IMR-90 (cell line): ENCODE results near the gene PLXNB3. TPM values are rescaled to one million over a fixed set of nuclear protein-coding genes. Genes with fewer than 3 reads are reported as not detected.

Source experiments
- ATAC-seq: fragments of 200-7000 bp; cut with Tn5 transposase; 2 replicates; pipeline ENCODE4 v1.9.1; 2020; ENCODE audit warnings: low read depth, mild to moderate bottlenecking, moderate library complexity
- BruUV-seq: library from RNA; stranded (reverse); fragments of 400-500 nt; replicated peaks from 2 replicates; lab custom pipeline; 2021; lab: Mats Ljungman, UMichigan
- CTCF ChIA-PET: fragments of 300-600 bp; formaldehyde crosslinking; extraction: SDS; loops from one replicate; lab custom pipeline; 2021; ENCODE audit warnings: antibody characterized with exemption; lab: Yijun Ruan, JAX
- POLR2A ChIA-PET: fragments of 300-600 bp; sonication (Branson Sonifier 250); formaldehyde crosslinking; loops from one replicate; lab custom pipeline; 2022; ENCODE audit warnings: antibody characterized with exemption; ENCODE audit not compliant: unreplicated experiment; lab: Charles Lee
- DNase-seq: peaks from one replicate; pipeline ENCODE4 v3.0.0; 2013
- H2AFZ ChIP-seq: replicated peaks from 2 replicates; pipeline ENCODE3; 2013; ENCODE audit warnings: low read length, mild to moderate bottlenecking; ENCODE audit not compliant: poor library complexity
- H2AK5ac ChIP-seq: 2 replicates; pipeline ENCODE4 v1.6.1; 2013; ENCODE audit warnings: low read depth, low read length, inconsistent platforms
- H2AK9ac ChIP-seq: replicated peaks from 2 replicates; pipeline ENCODE3; 2013; ENCODE audit warnings: mild to moderate bottlenecking, low read depth, low read length, moderate library complexity; ENCODE audit not compliant: poor library complexity
- H2BK120ac ChIP-seq: 2 replicates; pipeline ENCODE4 v1.6.1; 2013; ENCODE audit warnings: low read depth, low read length, inconsistent platforms
- H2BK15ac ChIP-seq: 3 replicates; pipeline ENCODE4 v1.6.1; 2013; ENCODE audit warnings: low read depth, low read length, inconsistent platforms
- H2BK20ac ChIP-seq: 2 replicates; pipeline ENCODE4 v1.6.1; 2013; ENCODE audit warnings: low read depth, mild to moderate bottlenecking, inconsistent platforms, low read length, moderate library complexity
- H2BK5ac ChIP-seq: 2 replicates; pipeline ENCODE4 v1.6.1; 2013; ENCODE audit warnings: mild to moderate bottlenecking, low read depth, low read length, inconsistent platforms; ENCODE audit not compliant: poor library complexity, severe bottlenecking
- H3K14ac ChIP-seq: replicated peaks from 2 replicates; pipeline ENCODE4 v1.6.1; 2013; ENCODE audit warnings: low read depth, low read length, inconsistent platforms
- H3K18ac ChIP-seq: 2 replicates; pipeline ENCODE4 v1.6.1; 2013; ENCODE audit warnings: low read depth, low read length, control low read depth
- H3K23ac ChIP-seq: 2 replicates; pipeline ENCODE4 v1.6.1; 2013; ENCODE audit warnings: low read depth, low read length, inconsistent platforms
- H3K27ac ChIP-seq: 2 replicates; pipeline ENCODE4 v1.5.1; 2013; ENCODE audit warnings: mild to moderate bottlenecking, control low read depth, low read length; ENCODE audit not compliant: insufficient read depth
- H3K27me3 ChIP-seq: 2 replicates; pipeline ENCODE4 v1.6.1; 2013; ENCODE audit warnings: low read length; ENCODE audit not compliant: control insufficient read depth, insufficient read depth
- H3K36me3 ChIP-seq: 2 replicates; pipeline ENCODE4 v1.6.1; 2013; ENCODE audit warnings: low read length, mixed read lengths; ENCODE audit not compliant: control insufficient read depth, insufficient read depth
- H3K4ac ChIP-seq: 2 replicates; pipeline ENCODE4 v1.6.1; 2013; ENCODE audit warnings: low read depth, low read length, inconsistent platforms
- H3K4me1 ChIP-seq: 2 replicates; pipeline ENCODE4 v1.6.1; 2013; ENCODE audit warnings: low read length, mixed read lengths; ENCODE audit not compliant: control insufficient read depth, insufficient read depth
- H3K4me2 ChIP-seq: 2 replicates; pipeline ENCODE4 v1.6.1; 2013; ENCODE audit warnings: low read depth, mild to moderate bottlenecking, control low read depth, low read length, moderate library complexity
- H3K4me3 ChIP-seq: 2 replicates; pipeline ENCODE4 v1.5.1; 2013; ENCODE audit warnings: low read depth, mild to moderate bottlenecking, control low read depth, low read length, moderate library complexity; ENCODE audit not compliant: insufficient read depth
- H3K56ac ChIP-seq: 2 replicates; pipeline ENCODE4 v1.6.1; 2013; ENCODE audit warnings: low read length, inconsistent platforms; ENCODE audit not compliant: insufficient read depth; ENCODE audit errors: extremely low read depth
- H3K79me1 ChIP-seq, 2 experiments: 2 replicates each; pipeline ENCODE4 v1.6.1; 2013; ENCODE audit warnings: low read length in 2 of 2, inconsistent platforms in 1 of 2, low read depth in 1 of 2
- H3K9ac ChIP-seq: 2 replicates; pipeline ENCODE4 v1.6.1; 2013; ENCODE audit warnings: low read depth, low read length, control low read depth
- H3K9me1 ChIP-seq: 2 replicates; pipeline ENCODE4 v1.6.1; 2013; ENCODE audit warnings: low read length, inconsistent platforms; ENCODE audit not compliant: insufficient read depth
- H3K9me3 ChIP-seq: 2 replicates; pipeline ENCODE4 v1.6.1; 2013; ENCODE audit warnings: low read length; ENCODE audit not compliant: control insufficient read depth, insufficient read depth
- H4K20me1 ChIP-seq: 2 replicates; pipeline ENCODE4 v1.6.1; 2013; ENCODE audit warnings: low read length, inconsistent platforms; ENCODE audit not compliant: insufficient read depth
- H4K5ac ChIP-seq: 2 replicates; pipeline ENCODE4 v1.6.1; 2013; ENCODE audit warnings: mild to moderate bottlenecking, low read depth, low read length, control low read depth
- H4K8ac ChIP-seq, 2 experiments: 2 replicates each; pipeline ENCODE4 v1.6.1; 2013; ENCODE audit warnings: low read depth in 2 of 2, low read length in 2 of 2, control low read depth in 1 of 2, inconsistent platforms in 1 of 2
- H4K91ac ChIP-seq: 2 replicates; pipeline ENCODE4 v1.6.1; 2013; ENCODE audit warnings: low read depth, low read length, inconsistent platforms; ENCODE audit not compliant: insufficient read depth
- ELK1 ChIP-seq: fragments of 150-350 bp; IDR thresholded peaks from 2 replicates; pipeline ENCODE4 v1.6.1; 2016; ENCODE audit warnings: low read depth, mild to moderate bottlenecking, low read length, moderate library complexity, borderline replicate concordance
- MXI1 ChIP-seq: IDR thresholded peaks from 2 replicates; pipeline ENCODE4 v1.6.1; 2012; ENCODE audit warnings: low read depth, mild to moderate bottlenecking, low read length, moderate library complexity, borderline replicate concordance
- RAD21 ChIP-seq: IDR thresholded peaks from 2 replicates; pipeline ENCODE4 v1.6.1; 2012; ENCODE audit warnings: low read length, improper control_type of control experiment
- RFX5 ChIP-seq: IDR thresholded peaks from 2 replicates; pipeline ENCODE4 v1.8.0; 2012; ENCODE audit warnings: low read depth, mild to moderate bottlenecking, low read length, moderate library complexity
- SMC3 ChIP-seq: fragments of 150-350 bp; IDR thresholded peaks from 2 replicates; pipeline ENCODE4 v1.6.1; 2016; ENCODE audit warnings: low read depth, mild to moderate bottlenecking, antibody characterized with exemption, low read length, moderate library complexity
- USF2 ChIP-seq: fragments of 150-350 bp; IDR thresholded peaks from 2 replicates; pipeline ENCODE4 v1.6.1; 2017; ENCODE audit warnings: mild to moderate bottlenecking, antibody characterized with exemption, low read length, low read depth
- WGBS, 2 experiments: methylation state at CpG; one replicate each; pipeline versions ENCODE4 v1.1.5 to v1.1.7; 2013; ENCODE audit warnings: missing lambda C conversion rate in 2 of 2; ENCODE audit not compliant: insufficient read length in 1 of 2; ENCODE audit errors: extremely low coverage in 2 of 2; 5-methylcytosine and 5-hydroxymethylcytosine counted together
- dilution Hi-C: fragments of 300-500 bp; cut with HindIII; formaldehyde crosslinking; loops from one replicate; pipeline ENCODE4 v1.14.3; 2018; ENCODE audit warnings: low sequenced_read_pairs; ENCODE audit not compliant: unreplicated experiment
- in situ Hi-C: fragments of 300-500 bp; cut with MboI; formaldehyde crosslinking; loops from 3 replicates; pipeline ENCODE4 v1.14.3; 2019; ENCODE audit warnings: low sequenced_read_pairs, inconsistent platforms, mixed read lengths
- intact Hi-C: fragments of 100-400 bp; cut with micrococcal nuclease; formaldehyde crosslinking; loops from 2 replicates; pipeline ENCODE4 v1.10.0; 2022
- polyA plus RNA-seq, 3 experiments: library from polyadenylated mRNA; depleted of rRNA; stranded (reverse); fragments of >200 nt; gene quantifications; 2 replicates each; pipeline ENCODE4 v1.2.3, GENCODE V29; 2012; ENCODE audit warnings: low replicate concordance in 1 of 3
- total RNA-seq: library from RNA; depleted of rRNA; stranded (reverse); fragments of >200 nt; gene quantifications from 2 replicates; pipeline ENCODE4 v1.2.3, GENCODE V29; 2012

PLXNB3 gene
- total and polyA plus RNA-seq, 2 of the 4 experiments (the other 2 are of a cell fraction), result 0.36 to 22.3 TPM

GRCh38 chrX:153812220-153812619, 48.2 kb downstream of the PLXNB3 start:
- H2BK120ac ChIP-seq, result no peak overlapping the region
- H4K5ac ChIP-seq, result no peak overlapping the region
- H3K56ac ChIP-seq, result no peak overlapping the region
- H3K4me2 ChIP-seq, result no peak overlapping the region
- no peaks in the 10 kb centered on the region for H4K20me1 ChIP-seq
- WGBS, 2 experiments, result 54% methylated on average over 6 of the region's 14 CpGs; no CpG with 5 or more reads in 1 of the 2 experiments
- no peak overlapping the region for H3K9ac ChIP-seq
- no peak overlapping the region for H3K14ac ChIP-seq
- intact Hi-C loops, result no loop called here
- no peak overlapping the region for H4K91ac ChIP-seq
- no peaks in the 10 kb centered on the region for H3K79me1 ChIP-seq
- H3K27ac ChIP-seq, result no peak overlapping the region
- H4K8ac ChIP-seq, result no peak overlapping the region
- no peak overlapping the region for H2AFZ ChIP-seq
- no peak overlapping the region for H2AK9ac ChIP-seq
- no peak overlapping the region for H2BK5ac ChIP-seq
- H2AK5ac ChIP-seq, result no peak overlapping the region
- no peaks in the 10 kb centered on the region for H3K9me1 ChIP-seq
- dilution Hi-C loops, result no loop called here
- CTCF ChIA-PET, result no interaction called here
- H2BK20ac ChIP-seq, result no peak overlapping the region
- H3K4me3 ChIP-seq, result no peak overlapping the region
- no peaks in the 10 kb centered on the region for H3K36me3 ChIP-seq
- DNase-seq, result no peak
- H2BK15ac ChIP-seq, result no peak overlapping the region
- H3K4me1 ChIP-seq, result no peaks in the 10 kb centered on the region
- no TSS peak for BruUV-seq
- POLR2A ChIA-PET, result no interaction called here
- in situ Hi-C loops, result no loop called here
- ATAC-seq, result no peak
- no peak overlapping the region for H3K18ac ChIP-seq
- H3K9me3 ChIP-seq, result peaks cover 11% of the 10 kb centered on the region
- H3K4ac ChIP-seq, result no peak overlapping the region
- H3K27me3 ChIP-seq, result peaks cover 18% of the 10 kb centered on the region
- TF ChIP-seq ELK1, result no peak
- TF ChIP-seq SMC3, result no peak
- TF ChIP-seq RFX5, result no peak
- TF ChIP-seq MXI1, result no peak
- TF ChIP-seq USF2, result no peak
- no peak for TF ChIP-seq RAD21
- H3K23ac ChIP-seq, result no peak overlapping the region
